CD14-positive monocyte (primary cell): Measurements from ENCODE around the gene SERTM2. TPM values are rescaled to one million over a fixed set of nuclear protein-coding genes. Genes with fewer than 3 reads are reported as not detected.

Experiments used
- DNase-seq, 3 donors: peaks; one replicate each; pipeline ENCODE4 v3.0.0-alpha.2; 2011 to 2022
- H2AFZ ChIP-seq: 2 replicates; pipeline ENCODE4 v1.6.0; 2012; ENCODE audit warnings: mild to moderate bottlenecking, low read depth, low read length, inconsistent platforms; ENCODE audit not compliant: insufficient read depth, poor library complexity, severe bottlenecking
- H3K27ac ChIP-seq, 2 donors: 1 replicate in 1 of 2; 2 replicates in 1 of 2; pipeline ENCODE4 v1.5.1; 2012 to 2013; ENCODE audit warnings: low read length in 2 of 2, control low read depth in 1 of 2, inconsistent platforms in 1 of 2, low read depth in 1 of 2, mild to moderate bottlenecking in 1 of 2
- H3K27me3 ChIP-seq, 2 donors: one replicate each; pipeline versions ENCODE4 v1.6.0 to v1.6.1; 2011 to 2013; ENCODE audit warnings: low read length in 2 of 2; ENCODE audit not compliant: control insufficient read depth in 2 of 2, insufficient read depth in 2 of 2
- H3K36me3 ChIP-seq, 2 donors: replicated peaks in 1 of 2; 1 replicate in 1 of 2; 2 replicates in 1 of 2; pipeline versions ENCODE4 v1.5.1 to v1.6.1; 2012 to 2013; ENCODE audit warnings: low read length in 2 of 2, control low read depth in 1 of 2, inconsistent platforms in 1 of 2, mild to moderate bottlenecking in 1 of 2; ENCODE audit not compliant: insufficient read depth in 2 of 2, control insufficient read depth in 1 of 2
- H3K4me1 ChIP-seq, 2 donors: 1 replicate in 1 of 2; 2 replicates in 1 of 2; pipeline versions ENCODE4 v1.5.1 to v1.6.1; 2012 to 2013; ENCODE audit warnings: low read length in 2 of 2, control low read depth in 1 of 2, inconsistent platforms in 1 of 2, mild to moderate bottlenecking in 1 of 2, moderate library complexity in 1 of 2; ENCODE audit not compliant: insufficient read depth in 2 of 2, control insufficient read depth in 1 of 2
- H3K4me2 ChIP-seq: replicated peaks from 2 replicates; pipeline ENCODE3; 2012; ENCODE audit warnings: low read length, moderate library complexity, mild to moderate bottlenecking; ENCODE audit not compliant: poor library complexity, severe bottlenecking; ENCODE audit errors: extremely low read depth
- H3K4me3 ChIP-seq, 3 experiments: fragments of 200-600 bp in 1 of 3; sonication (generic) in 1 of 3; replicated peaks in 1 of 3; 1 replicate in 2 of 3; 2 replicates in 1 of 3; pipeline ENCODE4 v1.5.1; 2011 to 2013; ENCODE audit warnings: low read length in 3 of 3, mild to moderate bottlenecking in 3 of 3, control low read depth in 2 of 3, low read depth in 2 of 3, inconsistent platforms in 1 of 3, moderate library complexity in 1 of 3
- H3K79me2 ChIP-seq: 2 replicates; pipeline ENCODE4 v1.6.0; 2012; ENCODE audit warnings: mild to moderate bottlenecking, control low read depth, inconsistent platforms, low read length, moderate library complexity; ENCODE audit not compliant: insufficient read depth
- H3K9ac ChIP-seq: 2 replicates; pipeline ENCODE4 v1.6.0; 2017; ENCODE audit warnings: low read length, mild to moderate bottlenecking; ENCODE audit not compliant: insufficient read depth, poor library complexity, severe bottlenecking
- H3K9me3 ChIP-seq, 2 donors: replicated peaks in 1 of 2; 1 replicate in 1 of 2; 2 replicates in 1 of 2; pipeline versions ENCODE4 v1.5.1 to v1.6.1; 2012 to 2013; ENCODE audit warnings: low read length in 2 of 2, control low read depth in 1 of 2; ENCODE audit not compliant: control insufficient read depth in 1 of 2, insufficient read depth in 1 of 2
- H4K20me1 ChIP-seq: 2 replicates; pipeline ENCODE4 v1.6.0; 2012; ENCODE audit warnings: mild to moderate bottlenecking, low read length, control low read depth, moderate library complexity; ENCODE audit not compliant: insufficient read depth
- H3K27ac Mint-ChIP-seq, 7 donors: one replicate each; pipeline ENCODE4 v1.8.0; 2020; ENCODE audit warnings: mild to moderate bottlenecking in 7 of 7, mixed read lengths in 7 of 7, moderate library complexity in 6 of 7, inconsistent platforms in 2 of 7
- H3K27me3 Mint-ChIP-seq, 3 donors: one replicate each; pipeline ENCODE4 v1.8.0; 2021 to 2022; ENCODE audit warnings: low read depth in 3 of 3, mild to moderate bottlenecking in 3 of 3, mixed read lengths in 3 of 3, moderate library complexity in 3 of 3, inconsistent platforms in 1 of 3
- H3K36me3 Mint-ChIP-seq, 2 donors: one replicate each; pipeline ENCODE4 v1.8.0; 2020; ENCODE audit warnings: mixed read lengths in 2 of 2, inconsistent platforms in 1 of 2, mild to moderate bottlenecking in 1 of 2
- H3K4me1 Mint-ChIP-seq: one replicate; pipeline ENCODE4 v1.8.0; 2020; ENCODE audit warnings: mild to moderate bottlenecking, mixed read lengths
- H3K4me3 Mint-ChIP-seq, 2 donors: one replicate each; pipeline ENCODE4 v1.8.0; 2020; ENCODE audit warnings: mild to moderate bottlenecking in 2 of 2, mixed read lengths in 2 of 2, moderate library complexity in 1 of 2
- H3K9me3 Mint-ChIP-seq, 7 donors: one replicate each; pipeline ENCODE4 v1.8.0; 2020 to 2022; ENCODE audit warnings: mixed read lengths in 7 of 7, mild to moderate bottlenecking in 6 of 7, moderate library complexity in 6 of 7, inconsistent platforms in 2 of 7
- CTCF ChIP-seq: fragments of 200-600 bp; IDR thresholded peaks from one replicate; pipeline ENCODE4 v1.8.0; 2022; ENCODE audit warnings: antibody characterized with exemption, mild to moderate bottlenecking
- WGBS: methylation state at CpG from one replicate; pipeline ENCODE4 v1.1.5; 2013; ENCODE audit warnings: missing lambda C conversion rate; ENCODE audit not compliant: insufficient coverage; 5-methylcytosine and 5-hydroxymethylcytosine counted together
- intact Hi-C, 2 donors: fragments of 100-400 bp; cut with micrococcal nuclease; formaldehyde crosslinking; loops; one replicate each; pipeline versions ENCODE4 v1.15.0 to v1.15.1; 2023
- polyA plus RNA-seq, 3 donors: library from polyadenylated mRNA; depleted of rRNA in 1 of 3; unstranded in 2 of 3; stranded (reverse) in 1 of 3; fragments of 300-500 nt in 2 of 3; fragments of >200 nt in 1 of 3; fragmentation: Illumina TruSeq in 2 of 3; gene quantifications; 1 replicate in 2 of 3; 2 replicates in 1 of 3; pipeline ENCODE4 v1.2.3, GENCODE V29; 2012 to 2021

The SERTM2 gene
- polyA plus RNA-seq, 3 donors = not detected

GRCh38 chrX:111505783-111506182 is 5.7 kb upstream of the SERTM2 start:
- no CpG with 5 or more reads among the region's 2 CpGs for WGBS
- no peak overlapping the region for H3K9ac ChIP-seq
- no peak overlapping the region for H3K4me2 ChIP-seq
- peaks cover 3 to 6% of the 10 kb centered on the region in 2 donors for H3K4me1 ChIP-seq
- H3K27ac ChIP-seq = no peak overlapping the region
- DNase-seq = no peak
- TF ChIP-seq CTCF = no peak
- H3K36me3 Mint-ChIP-seq = no peaks in the 10 kb centered on the region
- no peaks in the 10 kb centered on the region for H3K9me3 ChIP-seq
- H3K4me3 Mint-ChIP-seq = no peak overlapping the region
- no peaks in the 10 kb centered on the region for H3K27me3 ChIP-seq
- peaks cover 2 to 4% (median 3%) of the 10 kb centered on the region in 3 donors for H3K27me3 Mint-ChIP-seq
- no peaks in the 10 kb centered on the region for H4K20me1 ChIP-seq
- H3K36me3 ChIP-seq = no peaks in the 10 kb centered on the region
- peaks cover 0 to 2% (median 0%) of the 10 kb centered on the region in 7 donors for H3K9me3 Mint-ChIP-seq
- H3K79me2 ChIP-seq = no peaks in the 10 kb centered on the region
- intact Hi-C loops = no loop called here
- no peak overlapping the region for H3K4me3 ChIP-seq
- H3K27ac Mint-ChIP-seq = no peak overlapping the region
- H2AFZ ChIP-seq = no peak overlapping the region
- H3K4me1 Mint-ChIP-seq = peaks cover 9% of the 10 kb centered on the region

- H4K20me1 ChIP-seq = no peaks in the 10 kb centered on the region
- H3K36me3 Mint-ChIP-seq = no peaks in the 10 kb centered on the region
- H3K27me3 ChIP-seq = no peaks in the 10 kb centered on the region
- intact Hi-C loops = no loop called here
- TF ChIP-seq CTCF = no peak
- no peak overlapping the region for H2AFZ ChIP-seq
- H3K4me2 ChIP-seq = no peak overlapping the region
- peaks cover 2 to 6% (median 3%) of the 10 kb centered on the region in 3 donors for H3K27me3 Mint-ChIP-seq
- H3K4me1 Mint-ChIP-seq = peaks cover 13% of the 10 kb centered on the region
- H3K27ac ChIP-seq = no peak overlapping the region
- no peak overlapping the region for H3K27ac Mint-ChIP-seq
- H3K9me3 Mint-ChIP-seq = peaks cover 0 to 2% (median 0%) of the 10 kb centered on the region in 7 donors
- no CpG with 5 or more reads among the region's 1 CpG for WGBS
- H3K36me3 ChIP-seq = no peaks in the 10 kb centered on the region
- no peak for DNase-seq
- H3K4me3 ChIP-seq = no peak overlapping the region
- H3K9ac ChIP-seq = no peak overlapping the region
- H3K4me3 Mint-ChIP-seq = no peak overlapping the region
- no peaks in the 10 kb centered on the region for H3K9me3 ChIP-seq
- H3K4me1 ChIP-seq = peaks cover 4 to 6% of the 10 kb centered on the region in 2 donors
- H3K79me2 ChIP-seq = no peaks in the 10 kb centered on the region
Observed at GRCh38 chrX:111506826-111507225, 4.6 kb upstream of the SERTM2 start.
